K562 (cell line): ENCODE measurements around the gene OPCML. TPM values are rescaled to one million over a fixed set of nuclear protein-coding genes. Genes with fewer than 3 reads are reported as not detected.

ENCODE experiments used
- ATAC-seq: fragments of 200-7000 bp; cut with Tn5 transposase; 3 replicates; pipeline ENCODE4 v1.9.1; 2020; ENCODE audit warnings: moderate library complexity
- BruUV-seq: library from RNA; stranded (reverse); fragments of 400-500 nt; replicated peaks from 2 replicates; lab custom pipeline; 2021; lab: Mats Ljungman, UMichigan
- CTCF ChIA-PET: fragments of 300-600 bp; formaldehyde crosslinking; extraction: SDS; loops from one replicate; lab custom pipeline; 2021; ENCODE audit warnings: low intra/inter-chr PET ratio; lab: Yijun Ruan, JAX
- POLR2A ChIA-PET: fragments of 300-600, 350-650 bp; sonication (Branson Sonifier 250); formaldehyde crosslinking; extraction: SDS; loops from one replicate; lab custom pipeline; 2021; ENCODE audit warnings: antibody characterized with exemption, inconsistent platforms; lab: Yijun Ruan, JAX
- DNase-seq, 4 experiments: peaks; one replicate each; pipeline versions ENCODE4 v3.0.0 to v3.0.0-alpha.2; 2011 to 2018; ENCODE audit warnings: low spot score in 3 of 4, mixed read lengths in 3 of 4; ENCODE audit errors: extremely low read depth in 1 of 4
- FAIRE-seq: peaks from 2 replicates; lab custom pipeline; 2011; peaks lifted over from hg19 to GRCh38; lab: Jason Lieb, UNC
- H2AFZ ChIP-seq: 2 replicates; pipeline ENCODE4 v1.6.0; 2011; ENCODE audit warnings: low read depth, low read length, control low read depth, inconsistent platforms
- H3K27ac ChIP-seq: fragments of 200-600 bp; 3 replicates; pipeline ENCODE4 v1.8.0; 2011; ENCODE audit warnings: low read depth, mild to moderate bottlenecking, control low read depth, inconsistent platforms, low read length, moderate library complexity, mixed read lengths; ENCODE audit errors: extremely low read depth
- H3K27me3 ChIP-seq, 2 experiments: fragments of 300-600 bp in 1 of 2; 2 replicates in 1 of 2; 3 replicates in 1 of 2; pipeline versions ENCODE4 v1.6.0 to v1.8.0; 2011; ENCODE audit warnings: inconsistent platforms in 2 of 2, low read length in 2 of 2, mild to moderate bottlenecking in 1 of 2, mixed read lengths in 1 of 2, moderate library complexity in 1 of 2; ENCODE audit not compliant: control insufficient read depth in 2 of 2, insufficient read depth in 2 of 2
- H3K36me3 ChIP-seq: fragments of 300-600 bp; 3 replicates; pipeline ENCODE4 v1.8.0; 2011; ENCODE audit warnings: mild to moderate bottlenecking, low read length, inconsistent platforms; ENCODE audit not compliant: control insufficient read depth, insufficient read depth
- H3K4me1 ChIP-seq, 2 experiments: fragments of 200-600 bp in 1 of 2; replicated peaks in 1 of 2; 2 replicates in 1 of 2; 3 replicates in 1 of 2; pipeline versions ENCODE4 v1.5.1 to v1.8.0; 2011; ENCODE audit warnings: inconsistent platforms in 2 of 2, low read length in 2 of 2, mild to moderate bottlenecking in 1 of 2, mixed read lengths in 1 of 2, moderate library complexity in 1 of 2; ENCODE audit not compliant: control insufficient read depth in 2 of 2, insufficient read depth in 2 of 2
- H3K4me2 ChIP-seq: 2 replicates; pipeline ENCODE4 v1.6.1; 2011; ENCODE audit warnings: low read length, control low read depth, inconsistent platforms, mixed read lengths; ENCODE audit not compliant: insufficient read depth
- H3K4me3 ChIP-seq: fragments of 200-600 bp; sonication (generic), shearing (Covaris generic); 2 replicates; pipeline ENCODE4 v1.5.1; 2016; ENCODE audit warnings: control low read depth, inconsistent platforms
- H3K79me2 ChIP-seq: fragments of 200-600 bp; 3 replicates; pipeline ENCODE4 v1.8.0; 2011; ENCODE audit warnings: low read length, inconsistent platforms; ENCODE audit not compliant: control insufficient read depth, insufficient read depth
- H3K9ac ChIP-seq, 2 experiments: 2 replicates each; pipeline versions ENCODE4 v1.6.0 to v1.6.1; 2011; ENCODE audit warnings: low read depth in 2 of 2, low read length in 2 of 2, control low read depth in 1 of 2, inconsistent platforms in 1 of 2, mild to moderate bottlenecking in 1 of 2, mixed read lengths in 1 of 2; ENCODE audit not compliant: insufficient read depth in 1 of 2
- H3K9me1 ChIP-seq: one replicate; pipeline ENCODE4 v1.6.0; 2011; ENCODE audit warnings: inconsistent platforms, mild to moderate bottlenecking, low read length, moderate library complexity; ENCODE audit not compliant: control insufficient read depth, insufficient read depth
- H3K9me3 ChIP-seq: replicated peaks from 2 replicates; pipeline ENCODE4 v1.5.1; 2011; ENCODE audit warnings: low read depth, low read length, inconsistent platforms; ENCODE audit not compliant: control insufficient read depth, insufficient read depth
- H4K20me1 ChIP-seq: replicated peaks from 2 replicates; pipeline ENCODE4 v1.6.1; 2011; ENCODE audit warnings: low read length, inconsistent platforms, mixed read lengths; ENCODE audit not compliant: control insufficient read depth, insufficient read depth
- FIP1L1 ChIP-seq: fragments of 200-400 bp; formaldehyde crosslinking; IDR thresholded peaks from 2 replicates; pipeline ENCODE4 v1.6.1; 2018; ENCODE audit warnings: mild to moderate bottlenecking, low read depth, low read length; ENCODE audit not compliant: poor library complexity, severe bottlenecking
- HMBOX1 ChIP-seq: sonication (generic); IDR thresholded peaks from 2 replicates; pipeline ENCODE4 v1.6.1; 2016
- HNRNPK ChIP-seq: fragments of 200-400 bp; formaldehyde crosslinking; IDR thresholded peaks from one replicate; pipeline ENCODE4 v1.6.1; 2018; ENCODE audit warnings: mild to moderate bottlenecking, low read depth, low read length; ENCODE audit not compliant: poor library complexity, severe bottlenecking
- MAFF ChIP-seq: IDR thresholded peaks from 2 replicates; pipeline ENCODE4 v1.6.1; 2012; ENCODE audit warnings: low read length, improper control_type of control experiment
- MXI1 ChIP-seq: IDR thresholded peaks from 2 replicates; pipeline ENCODE4 v1.6.1; 2011; ENCODE audit warnings: low read depth, mild to moderate bottlenecking, improper control_type of control experiment, low read length
- MYC ChIP-seq, 2 experiments: fragments of 250-450 bp in 1 of 2; sonication (Bioruptor Pico) in 1 of 2; IDR thresholded peaks; 2 replicates each; pipeline versions ENCODE4 v1.5.1 to v1.6.1; 2012 to 2021; ENCODE audit warnings: low read depth in 2 of 2, borderline replicate concordance in 1 of 2, improper control_type of control experiment in 1 of 2, low read length in 1 of 2, mild to moderate bottlenecking in 1 of 2, moderate library complexity in 1 of 2
- NFRKB ChIP-seq: fragments of 450-650 bp; IDR thresholded peaks from 2 replicates; pipeline ENCODE4 v1.6.1; 2016; ENCODE audit warnings: low read depth
- PURB ChIP-seq: sonication (generic); formaldehyde crosslinking; IDR thresholded peaks from 2 replicates; pipeline ENCODE4 v1.9.0; 2021; ENCODE audit warnings: low read depth, mild to moderate bottlenecking, missing genetic modification reagents
- SIN3A ChIP-seq, 2 experiments: fragments of 150-350 bp in 1 of 2; IDR thresholded peaks; 2 replicates each; pipeline ENCODE4 v1.6.1; 2011 to 2016; ENCODE audit warnings: borderline replicate concordance in 2 of 2, low read depth in 2 of 2, low read length in 2 of 2, mild to moderate bottlenecking in 2 of 2, moderate library complexity in 2 of 2; ENCODE audit not compliant: control insufficient read depth in 1 of 2
- ZNF282 ChIP-seq: sonication (generic); formaldehyde crosslinking; IDR thresholded peaks from 2 replicates; pipeline ENCODE4 v1.8.1; 2023; ENCODE audit warnings: missing genetic modification reagents
- WGBS: fragments of 100-300 bp; shearing (Covaris generic); methylation state at CpG from one replicate; pipeline ENCODE4 v1.1.6; 2016; ENCODE audit warnings: low coverage, mixed read lengths; ENCODE audit not compliant: insufficient coverage; ENCODE audit errors: missing lambda C conversion rate; 5-methylcytosine and 5-hydroxymethylcytosine counted together
- in situ Hi-C: fragments of 300-500 bp; cut with MboI; formaldehyde crosslinking; loops from 4 replicates; pipeline ENCODE4 v1.15.0; 2018; ENCODE audit warnings: inconsistent platforms, mixed read lengths
- intact Hi-C: fragments of 100-400 bp; cut with micrococcal nuclease; formaldehyde crosslinking; loops from 2 replicates; pipeline ENCODE4 v1.14.2; 2022
- polyA plus RNA-seq, 8 experiments: library from polyadenylated mRNA; depleted of rRNA in 4 of 8; stranded (reverse) in 5 of 8; unstranded in 3 of 8; fragments of >200 nt; fragmentation: Nextera tagmentation in 2 of 8; fragmentation: Illumina TruSeq in 1 of 8; extraction: Ambion mirVana in 2 of 8; extraction: Trizol in 1 of 8; gene quantifications; 2 replicates each; pipeline versions ENCODE4 v1.2.1 to v1.2.3, GENCODE V29; 2011 to 2014; ENCODE audit warnings: inconsistent platforms in 1 of 8, missing spikeins in 1 of 8
- total RNA-seq, 7 experiments: library from RNA; depleted of rRNA in 6 of 7; stranded (reverse); fragments of >200 nt in 6 of 7; fragmentation: Illumina TruSeq in 2 of 7; extraction: Trizol in 2 of 7; gene quantifications; 2 replicates each; pipeline versions ENCODE4 v1.2.1 to v1.2.3, GENCODE V29; 2011 to 2021; ENCODE audit warnings: low replicate concordance in 1 of 7
- TF ChIP-seq, protein P1 (sequence below): fragments of 250-450 bp; sonication (Bioruptor Pico); IDR thresholded peaks from 2 replicates; pipeline ENCODE4 v1.8.0; 2021; ENCODE audit warnings: mild to moderate bottlenecking, moderate library complexity
- TF ChIP-seq, protein P2 (sequence below): sonication (generic); formaldehyde crosslinking; IDR thresholded peaks from 2 replicates; pipeline ENCODE4 v1.8.1; 2023; ENCODE audit warnings: missing genetic modification reagents, mild to moderate bottlenecking, borderline replicate concordance

The OPCML gene
- total and polyA plus RNA-seq, 9 of the 15 experiments (the other 6 are each of a cell fraction or from before 2014, with no cell fraction given) = not detected

GRCh38 chr11:132848336-132848735, 684.0 kb downstream of the OPCML start (continued):
- TF ChIP-seq, protein P1, sequence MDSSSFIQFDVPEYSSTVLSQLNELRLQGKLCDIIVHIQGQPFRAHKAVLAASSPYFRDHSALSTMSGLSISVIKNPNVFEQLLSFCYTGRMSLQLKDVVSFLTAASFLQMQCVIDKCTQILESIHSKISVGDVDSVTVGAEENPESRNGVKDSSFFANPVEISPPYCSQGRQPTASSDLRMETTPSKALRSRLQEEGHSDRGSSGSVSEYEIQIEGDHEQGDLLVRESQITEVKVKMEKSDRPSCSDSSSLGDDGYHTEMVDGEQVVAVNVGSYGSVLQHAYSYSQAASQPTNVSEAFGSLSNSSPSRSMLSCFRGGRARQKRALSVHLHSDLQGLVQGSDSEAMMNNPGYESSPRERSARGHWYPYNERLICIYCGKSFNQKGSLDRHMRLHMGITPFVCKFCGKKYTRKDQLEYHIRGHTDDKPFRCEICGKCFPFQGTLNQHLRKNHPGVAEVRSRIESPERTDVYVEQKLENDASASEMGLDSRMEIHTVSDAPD (CRISPR knock-in tag) = no peak
- TF ChIP-seq HMBOX1 (no peak), MAFF (no peak), NFRKB (no peak), PURB (no peak)

DNA sequence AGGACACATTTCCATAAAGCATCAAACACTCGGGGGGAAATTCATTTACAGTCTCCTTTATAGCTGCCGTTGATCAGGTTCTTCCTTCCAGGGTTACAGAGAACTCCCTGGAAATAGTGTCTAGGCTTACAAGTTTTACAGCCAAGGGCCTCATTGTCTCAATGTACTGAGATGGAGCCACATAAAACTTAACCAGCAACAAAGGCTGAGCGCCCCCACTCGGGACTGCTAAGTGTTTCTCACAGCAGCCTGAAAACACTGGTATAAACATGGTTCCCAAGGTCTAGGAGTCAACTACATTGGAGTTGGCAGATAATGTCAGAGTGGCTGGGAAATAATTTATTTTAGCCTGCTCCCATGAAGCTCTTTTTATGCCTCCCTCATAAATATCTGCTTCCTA, 686.2 kb downstream of the OPCML start:
- WGBS = 0% methylated on average over 4 of the region's 4 CpGs
- ATAC-seq (no peak), DNase-seq (no peak), FAIRE-seq (no peak)
- Histone ChIP-seq H3K9ac (no peak overlapping the region), H3K4me1 (no peaks in the 10 kb centered on the region), H3K27me3 (no peaks in the 10 kb centered on the region), H3K27ac (no peak overlapping the region), H3K36me3 (no peaks in the 10 kb centered on the region), H2AFZ (no peak overlapping the region), H3K79me2 (no peaks in the 10 kb centered on the region), H3K4me2 (no peak overlapping the region), H3K9me3 (no peaks in the 10 kb centered on the region), H3K4me3 (no peak overlapping the region), H3K9me1 (no peaks in the 10 kb centered on the region), H4K20me1 (no peaks in the 10 kb centered on the region)
- no TSS peak for BruUV-seq
- ChIA-PET CTCF (no interaction called here), POLR2A (no interaction called here)
- intact Hi-C loops (no loop called here), in situ Hi-C loops (no loop called here)
- no peak for TF ChIP-seq MXI1
- no peak for TF ChIP-seq MYC (IDR thresholded peaks at IDR 0.05; ENCODE audit: low read depth, low read length)
- no peak for TF ChIP-seq MYC (CRISPR knock-in tag; IDR thresholded peaks at IDR 0.05; ENCODE audit: borderline replicate concordance, low read depth)
- TF ChIP-seq SIN3A (IDR thresholded peaks at IDR 0.05; ENCODE audit: borderline replicate concordance in 2 of 2, control insufficient read depth in 1 of 2, low read depth in 2 of 2, low read length in 2 of 2) = no peak
- TF ChIP-seq ZNF282 (CRISPR knock-in tag) = no peak
- TF ChIP-seq FIP1L1 = no peak
- TF ChIP-seq, protein P2, sequence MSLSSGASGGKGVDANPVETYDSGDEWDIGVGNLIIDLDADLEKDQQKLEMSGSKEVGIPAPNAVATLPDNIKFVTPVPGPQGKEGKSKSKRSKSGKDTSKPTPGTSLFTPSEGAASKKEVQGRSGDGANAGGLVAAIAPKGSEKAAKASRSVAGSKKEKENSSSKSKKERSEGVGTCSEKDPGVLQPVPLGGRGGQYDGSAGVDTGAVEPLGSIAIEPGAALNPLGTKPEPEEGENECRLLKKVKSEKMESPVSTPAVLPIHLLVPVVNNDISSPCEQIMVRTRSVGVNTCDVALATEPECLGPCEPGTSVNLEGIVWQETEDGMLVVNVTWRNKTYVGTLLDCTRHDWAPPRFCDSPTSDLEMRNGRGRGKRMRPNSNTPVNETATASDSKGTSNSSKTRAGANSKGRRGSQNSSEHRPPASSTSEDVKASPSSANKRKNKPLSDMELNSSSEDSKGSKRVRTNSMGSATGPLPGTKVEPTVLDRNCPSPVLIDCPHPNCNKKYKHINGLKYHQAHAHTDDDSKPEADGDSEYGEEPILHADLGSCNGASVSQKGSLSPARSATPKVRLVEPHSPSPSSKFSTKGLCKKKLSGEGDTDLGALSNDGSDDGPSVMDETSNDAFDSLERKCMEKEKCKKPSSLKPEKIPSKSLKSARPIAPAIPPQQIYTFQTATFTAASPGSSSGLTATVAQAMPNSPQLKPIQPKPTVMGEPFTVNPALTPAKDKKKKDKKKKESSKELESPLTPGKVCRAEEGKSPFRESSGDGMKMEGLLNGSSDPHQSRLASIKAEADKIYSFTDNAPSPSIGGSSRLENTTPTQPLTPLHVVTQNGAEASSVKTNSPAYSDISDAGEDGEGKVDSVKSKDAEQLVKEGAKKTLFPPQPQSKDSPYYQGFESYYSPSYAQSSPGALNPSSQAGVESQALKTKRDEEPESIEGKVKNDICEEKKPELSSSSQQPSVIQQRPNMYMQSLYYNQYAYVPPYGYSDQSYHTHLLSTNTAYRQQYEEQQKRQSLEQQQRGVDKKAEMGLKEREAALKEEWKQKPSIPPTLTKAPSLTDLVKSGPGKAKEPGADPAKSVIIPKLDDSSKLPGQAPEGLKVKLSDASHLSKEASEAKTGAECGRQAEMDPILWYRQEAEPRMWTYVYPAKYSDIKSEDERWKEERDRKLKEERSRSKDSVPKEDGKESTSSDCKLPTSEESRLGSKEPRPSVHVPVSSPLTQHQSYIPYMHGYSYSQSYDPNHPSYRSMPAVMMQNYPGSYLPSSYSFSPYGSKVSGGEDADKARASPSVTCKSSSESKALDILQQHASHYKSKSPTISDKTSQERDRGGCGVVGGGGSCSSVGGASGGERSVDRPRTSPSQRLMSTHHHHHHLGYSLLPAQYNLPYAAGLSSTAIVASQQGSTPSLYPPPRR (CRISPR knock-in tag) = no peak
- no peak for TF ChIP-seq HNRNPK
